ENCODE measurements around the gene C2CD4D. TPM values are rescaled to one million over a fixed set of nuclear protein-coding genes. Genes with fewer than 3 reads are reported as not detected.

Gene C2CD4D
- total and polyA plus RNA-seq, 2 of the 13 experiments (the other 11 are each of a cell fraction or from before 2014, with no cell fraction given): not detected

GRCh38 chr1:151823175-151823574, 16.4 kb downstream of the C2CD4D start:
- WGBS (ENCODE audit: low lambda C conversion rate): 97% methylated on average over 4 of the region's 8 CpGs
- DNase-seq (ENCODE audit: low spot score) (no peak), ATAC-seq (no peak), FAIRE-seq (no peak)
- H3K27ac ChIP-seq (ENCODE audit: extremely low read length, insufficient read depth, low read length): no peak overlapping the region
- in situ Hi-C loops (cut with HindIII; ENCODE audit: extremely low pct_ligation_motif_present, low pct_unique_long_range_greater_than_20kb): no loop called here
- H3K79me2 ChIP-seq (ENCODE audit: insufficient read depth, low read length): no peaks in the 10 kb centered on the region
- no peaks in the 10 kb centered on the region for H3K27me3 ChIP-seq (ENCODE audit: control insufficient read depth in 1 of 2, insufficient read depth in 2 of 2, low read length in 2 of 2)
- H3K36me3 ChIP-seq (replicated peaks in 1 of 2; ENCODE audit: control insufficient read depth in 1 of 2, insufficient read depth in 2 of 2, low read length in 2 of 2): no peaks in the 10 kb centered on the region
- TF ChIP-seq TOPORS (CRISPR knock-in tag; IDR thresholded peaks at IDR 0.05) (no peak), ZNF678 (CRISPR knock-in tag; IDR thresholded peaks at IDR 0.05) (no peak), ZNF34 (CRISPR knock-in tag; IDR thresholded peaks at IDR 0.05; ENCODE audit: borderline replicate concordance) (no peak), ZNF567 (CRISPR knock-in tag; IDR thresholded peaks at IDR 0.05; ENCODE audit: borderline replicate concordance) (no peak), SNAI1 (CRISPR knock-in tag; IDR thresholded peaks at IDR 0.05; ENCODE audit: borderline replicate concordance) (no peak), SUZ12 (IDR thresholded peaks at IDR 0.05; ENCODE audit: low read depth, low read length) (no peak), FOXJ3 (CRISPR knock-in tag; IDR thresholded peaks at IDR 0.05; ENCODE audit: borderline replicate concordance) (no peak), ZNF235 (CRISPR knock-in tag; IDR thresholded peaks at IDR 0.05; ENCODE audit: borderline replicate concordance) (no peak)
- TF ChIP-seq, protein P1, sequence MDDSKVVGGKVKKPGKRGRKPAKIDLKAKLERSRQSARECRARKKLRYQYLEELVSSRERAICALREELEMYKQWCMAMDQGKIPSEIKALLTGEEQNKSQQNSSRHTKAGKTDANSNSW (CRISPR knock-in tag; IDR thresholded peaks at IDR 0.05; ENCODE audit: borderline replicate concordance): no peak
- CTCF ChIA-PET (ENCODE audit: low intra/inter-chr PET ratio, low total read pairs): no interaction called here
- no peaks in the 10 kb centered on the region for H3K4me1 ChIP-seq (ENCODE audit: insufficient read depth, low read length)
- no peak overlapping the region for H3K9ac ChIP-seq (ENCODE audit: insufficient read depth, low read depth, low read length)
- POLR2A ChIA-PET: no interaction called here
- H4K20me1 ChIP-seq (ENCODE audit: insufficient read depth, low read length): no peaks in the 10 kb centered on the region
- intact Hi-C loops (cut with micrococcal nuclease; ENCODE audit: unreplicated experiment): no loop called here
- BruUV-seq (replicated peaks): no TSS peak
- no peak overlapping the region for H3K4me2 ChIP-seq (ENCODE audit: low read depth, low read length)
- no peaks in the 10 kb centered on the region for H3K9me3 ChIP-seq (ENCODE audit: low read length)
- H2AFZ ChIP-seq (ENCODE audit: low read length): no peak overlapping the region
- H3K4me3 ChIP-seq (replicated peaks in 1 of 3; ENCODE audit: insufficient read depth in 1 of 3, low read depth in 2 of 3, low read length in 3 of 3): no peak overlapping the region

- Histone ChIP-seq H3K36me3 (replicated peaks in 1 of 2; ENCODE audit: control insufficient read depth in 1 of 2, insufficient read depth in 2 of 2, low read length in 2 of 2) (no peaks in the 10 kb centered on the region), H3K9ac (ENCODE audit: insufficient read depth, low read depth, low read length) (no peak overlapping the region), H3K9me3 (ENCODE audit: low read length) (no peaks in the 10 kb centered on the region), H3K4me1 (ENCODE audit: insufficient read depth, low read length) (no peaks in the 10 kb centered on the region), H2AFZ (ENCODE audit: low read length) (no peak overlapping the region), H3K27ac (ENCODE audit: extremely low read length, insufficient read depth, low read length) (no peak overlapping the region), H3K27me3 (ENCODE audit: control insufficient read depth in 1 of 2, insufficient read depth in 2 of 2, low read length in 2 of 2) (no peaks in the 10 kb centered on the region), H3K4me3 (replicated peaks in 1 of 3; ENCODE audit: insufficient read depth in 1 of 3, low read depth in 2 of 3, low read length in 3 of 3) (no peak overlapping the region), H3K4me2 (ENCODE audit: low read depth, low read length) (no peak overlapping the region), H3K79me2 (ENCODE audit: insufficient read depth, low read length) (no peaks in the 10 kb centered on the region), H4K20me1 (ENCODE audit: insufficient read depth, low read length) (no peaks in the 10 kb centered on the region)
- intact Hi-C loops (cut with micrococcal nuclease; ENCODE audit: unreplicated experiment): no loop called here
- TF ChIP-seq MXD1 (CRISPR knock-in tag; IDR thresholded peaks at IDR 0.05) (no peak), ZNF337 (CRISPR knock-in tag; IDR thresholded peaks at IDR 0.05; ENCODE audit: borderline replicate concordance, low read depth) (no peak), MTF1 (CRISPR knock-in tag; IDR thresholded peaks at IDR 0.05) (no peak), MED1 (CRISPR knock-in tag; IDR thresholded peaks at IDR 0.05) (no peak)
- TF ChIP-seq, protein P2, sequence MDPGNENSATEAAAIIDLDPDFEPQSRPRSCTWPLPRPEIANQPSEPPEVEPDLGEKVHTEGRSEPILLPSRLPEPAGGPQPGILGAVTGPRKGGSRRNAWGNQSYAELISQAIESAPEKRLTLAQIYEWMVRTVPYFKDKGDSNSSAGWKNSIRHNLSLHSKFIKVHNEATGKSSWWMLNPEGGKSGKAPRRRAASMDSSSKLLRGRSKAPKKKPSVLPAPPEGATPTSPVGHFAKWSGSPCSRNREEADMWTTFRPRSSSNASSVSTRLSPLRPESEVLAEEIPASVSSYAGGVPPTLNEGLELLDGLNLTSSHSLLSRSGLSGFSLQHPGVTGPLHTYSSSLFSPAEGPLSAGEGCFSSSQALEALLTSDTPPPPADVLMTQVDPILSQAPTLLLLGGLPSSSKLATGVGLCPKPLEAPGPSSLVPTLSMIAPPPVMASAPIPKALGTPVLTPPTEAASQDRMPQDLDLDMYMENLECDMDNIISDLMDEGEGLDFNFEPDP (CRISPR knock-in tag; conservative IDR thresholded peaks at IDR 0.05): no peak
- ATAC-seq (no peak), DNase-seq (ENCODE audit: low spot score) (no peak), FAIRE-seq (no peak)
- ChIA-PET POLR2A (no interaction called here), CTCF (ENCODE audit: low intra/inter-chr PET ratio, low total read pairs) (no interaction called here)
- in situ Hi-C loops (cut with HindIII; ENCODE audit: extremely low pct_ligation_motif_present, low pct_unique_long_range_greater_than_20kb): no loop called here
- WGBS (ENCODE audit: low lambda C conversion rate): 84% methylated on average over 6 of the region's 7 CpGs
- BruUV-seq (replicated peaks): no TSS peak
Measured at GRCh38 chr1:151822404-151822803, 17.2 kb downstream of the C2CD4D start.

Data from HepG2 (cell line).